Measurements from ENCODE around the gene RAB30. TPM values are rescaled to one million over a fixed set of nuclear protein-coding genes. Genes with fewer than 3 reads are reported as not detected.
"Not testable (repeated sequence)": the region's sequence is repeated elsewhere in the genome, so short reads cannot be mapped to it uniquely, and the experiment has no call there.

The RAB30 gene
- total and polyA plus RNA-seq, 9 of the 15 experiments (the other 6 are each of a cell fraction or from before 2014, with no cell fraction given) = 0.29 to 1.3 (median 1.0) TPM

- TF ChIP-seq HOXB6 (CRISPR knock-in tag; IDR thresholded peaks at IDR 0.05; ENCODE audit: borderline replicate concordance) (no peak), CTCFL (IDR thresholded peaks at IDR 0.05; ENCODE audit: borderline replicate concordance, insufficient read depth, low read depth, low read length, poor library complexity, severe bottlenecking) (no peak), E2F4 (CRISPR knock-in tag; IDR thresholded peaks at IDR 0.05; ENCODE audit: low read depth) (no peak), ZNF695 (CRISPR knock-in tag; IDR thresholded peaks at IDR 0.05) (no peak), HCFC1 (IDR thresholded peaks at IDR 0.05; ENCODE audit: low read depth, low read length) (no peak), TFAM (CRISPR knock-in tag; conservative IDR thresholded peaks at IDR 0.05) (no peak)
Measured at GRCh38 chr11:82945682-82946081, 126.0 kb downstream of the RAB30 start (continued).

GRCh38 chr11:82945041-82945440, 126.7 kb downstream of the RAB30 start:
- H4K20me1 ChIP-seq (replicated peaks; ENCODE audit: control insufficient read depth, insufficient read depth, low read length); BruUV-seq (replicated peaks); ATAC-seq; H3K79me2 ChIP-seq (ENCODE audit: control insufficient read depth, insufficient read depth, low read length); H2AFZ ChIP-seq (ENCODE audit: low read depth, low read length); H3K9me3 ChIP-seq (replicated peaks; ENCODE audit: control insufficient read depth, insufficient read depth, low read depth, low read length); H3K4me3 ChIP-seq; H3K36me3 ChIP-seq (ENCODE audit: control insufficient read depth, insufficient read depth, low read length); DNase-seq (ENCODE audit: extremely low read depth in 1 of 4, low spot score in 3 of 4); FAIRE-seq; intact Hi-C loops (cut with micrococcal nuclease); H3K4me1 ChIP-seq (replicated peaks in 1 of 2; ENCODE audit: control insufficient read depth in 2 of 2, insufficient read depth in 2 of 2, low read length in 2 of 2); H3K9ac ChIP-seq (ENCODE audit: insufficient read depth in 1 of 2, low read depth in 2 of 2, low read length in 2 of 2); H3K27ac ChIP-seq (ENCODE audit: extremely low read depth, low read depth, low read length); H3K27me3 ChIP-seq (ENCODE audit: control insufficient read depth in 2 of 2, insufficient read depth in 2 of 2, low read length in 2 of 2); in situ Hi-C loops (cut with MboI); H3K4me2 ChIP-seq (ENCODE audit: insufficient read depth, low read length); CTCF ChIA-PET (ENCODE audit: low intra/inter-chr PET ratio); H3K9me1 ChIP-seq (ENCODE audit: control insufficient read depth, insufficient read depth, low read length): not testable (repeated sequence)
- WGBS (ENCODE audit: insufficient coverage, low coverage, missing lambda C conversion rate) = 0% methylated on average over 1 of the region's 1 CpG
- POLR2A ChIA-PET = interaction anchor here (1.0 kb wide), 1 partner anchor 16 kb away, joined by 3 read pairs; no protein-coding TSS in a partner anchor
